22Rv1 (cell line): ENCODE measurements around the gene DGCR2.

Experiments used
- CTCF ChIP-seq: fragments of 450-650 bp; IDR thresholded peaks from 2 replicates; pipeline ENCODE4 v1.5.1; 2017; ENCODE audit warnings: mild to moderate bottlenecking
- ZFX ChIP-seq: fragments of 450-650 bp; IDR thresholded peaks from 2 replicates; pipeline ENCODE4 v1.6.1; 2017; ENCODE audit warnings: antibody characterized with exemption, borderline replicate concordance

GRCh38 chr22:19136915-19137314 lies 14.7 kb upstream of the DGCR2 start:
- TF ChIP-seq CTCF (no peak), ZFX (no peak)
